H4 (cell line): ENCODE results near the gene NCAN. TPM values are rescaled to one million over a fixed set of nuclear protein-coding genes. Genes with fewer than 3 reads are reported as not detected.

Source experiments
- DNase-seq: peaks from one replicate; pipeline ENCODE4 v3.0.0-alpha.2; 2015; ENCODE audit warnings: low spot score
- total RNA-seq: library from RNA; depleted of rRNA; stranded (reverse); fragments of >200 nt; shearing (Covaris generic); gene quantifications from 2 replicates; pipeline ENCODE4 v1.2.3, GENCODE V29; 2014; rRNA removed

NCAN gene
- total RNA-seq, 1 experiment from 2014 or later, result not detected

DNA sequence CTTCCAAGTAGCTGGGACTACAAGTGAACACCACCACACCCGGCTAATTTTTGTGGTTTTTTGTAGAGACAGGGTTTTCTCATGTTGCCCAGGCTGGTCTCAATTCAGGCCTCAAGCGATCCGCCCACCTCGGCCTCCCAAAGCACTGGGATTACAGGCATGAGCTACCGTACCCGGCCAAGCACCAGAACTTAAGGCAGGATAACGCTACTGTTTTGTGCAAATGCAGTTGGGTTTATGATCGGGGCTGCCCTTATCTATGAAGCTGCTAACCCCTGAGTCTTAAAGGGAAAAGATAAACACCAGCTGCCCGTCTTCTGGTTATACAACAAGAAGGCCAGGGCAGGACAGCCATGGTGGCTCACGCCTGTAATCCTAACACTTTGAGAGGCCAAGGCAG, 73.9 kb downstream of the NCAN start:
- no peak for DNase-seq

DNA sequence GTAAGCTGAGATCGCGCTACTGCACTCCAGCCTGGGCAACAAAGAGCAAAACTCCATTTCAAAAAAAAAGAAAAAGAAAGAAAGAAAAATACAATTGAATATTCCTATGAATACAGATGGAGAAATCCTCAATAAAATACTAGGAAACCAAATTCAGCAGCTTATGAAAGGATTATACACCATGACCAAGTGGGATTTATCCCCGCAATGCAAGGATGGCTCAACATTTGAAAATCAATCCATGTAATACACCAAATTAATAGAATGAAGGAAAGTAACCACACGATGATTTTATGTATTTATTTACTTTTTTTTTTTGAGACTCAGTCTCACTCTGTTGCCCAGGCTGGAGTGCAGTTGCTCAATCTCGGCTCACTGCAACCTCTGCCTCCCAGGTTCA, 80.8 kb downstream of the NCAN start:
- no peak for DNase-seq

DNA sequence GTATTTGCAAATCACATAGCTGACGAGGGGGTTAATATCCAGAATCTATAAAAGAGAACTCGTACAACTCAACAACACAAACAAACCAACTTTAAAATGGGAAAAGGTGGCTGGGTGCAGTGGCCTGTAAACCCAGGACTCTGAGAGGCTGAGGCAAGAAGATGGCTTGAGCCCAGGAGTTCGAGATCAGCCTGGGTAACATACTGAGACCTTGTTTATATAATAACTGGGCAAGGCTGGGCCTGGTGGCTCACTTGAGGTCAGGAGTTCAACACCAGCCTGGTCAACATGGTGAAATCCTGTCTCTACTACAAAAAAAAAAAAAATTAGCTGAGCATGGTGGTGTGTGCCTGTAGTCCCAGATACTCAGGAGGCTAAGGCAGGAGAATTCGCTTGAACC, 83.2 kb downstream of the NCAN start:
- no peak for DNase-seq

DNA sequence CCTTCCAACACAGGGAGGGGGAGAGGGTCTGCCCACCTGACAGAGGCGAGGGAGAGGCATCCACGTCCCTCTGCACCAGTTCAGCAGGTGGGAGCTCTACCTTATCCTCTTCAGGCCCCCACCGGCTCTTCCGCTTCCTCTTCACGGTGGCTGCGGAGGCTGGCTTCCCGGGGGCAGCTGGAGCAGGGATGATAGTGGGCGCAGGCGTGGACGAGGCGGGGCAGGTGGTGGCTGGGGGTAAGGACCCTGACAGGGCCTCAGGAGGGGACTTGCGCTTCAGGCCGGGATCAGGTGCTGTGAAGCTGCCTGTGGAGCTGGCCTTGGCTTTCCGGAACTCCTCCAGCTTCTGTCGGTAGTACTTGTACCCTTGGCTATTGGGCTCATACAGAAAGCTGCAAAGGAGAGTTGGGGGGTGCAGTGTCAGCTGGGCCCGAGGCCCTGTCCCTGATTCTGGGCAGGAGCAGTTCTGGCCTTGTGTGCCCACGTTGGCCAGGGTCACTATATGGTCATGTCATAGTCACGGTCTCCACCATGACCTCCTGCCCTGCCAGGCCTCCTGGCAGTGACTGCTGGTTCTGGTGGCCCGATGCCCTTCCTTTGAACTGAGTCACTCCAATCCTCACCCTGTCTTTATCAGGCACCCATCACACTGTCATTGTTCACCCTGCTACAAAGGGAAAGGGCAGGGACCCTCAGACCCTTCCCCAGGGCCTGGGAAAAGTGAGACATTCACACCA, 85.4 kb downstream of the NCAN start:
- DNase-seq, result no peak

GRCh38 chr19:19297759-19298158, 86.0 kb downstream of the NCAN start:
- DNase-seq, result no peak

DNA sequence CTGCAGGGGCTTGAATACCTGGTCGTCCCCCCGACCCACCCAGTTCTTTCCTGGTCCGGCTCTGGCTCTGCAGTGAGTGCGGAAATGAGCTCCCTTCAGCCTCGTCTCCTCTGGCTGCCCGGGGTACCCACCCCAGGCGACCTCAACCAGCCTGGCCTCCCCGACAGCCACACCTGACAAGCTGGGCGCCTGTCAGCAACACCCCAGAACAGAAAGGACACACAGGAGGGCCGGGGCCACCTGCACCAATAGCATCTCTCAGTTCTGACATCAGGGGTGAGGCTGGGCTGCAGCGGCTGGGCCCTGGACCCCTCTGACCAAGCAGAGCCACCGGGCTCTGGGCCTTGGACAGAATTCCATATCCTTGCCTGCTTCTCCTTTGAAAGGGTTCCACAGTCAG, 88.9 kb downstream of the NCAN start:
- no peak for DNase-seq

Other genes starting within 250 kb of the NCAN start
- gene SUGP2, start 178.4 kb upstream of the NCAN start, total RNA-seq, result 21.7 and 25.2 TPM in 2 replicates
- gene ARMC6, start 178.4 kb upstream of the NCAN start, total RNA-seq, result 57.7 and 62.0 TPM in 2 replicates
- 4.2 and 6.3 TPM in 2 replicates for gene SLC25A42, start 148.0 kb upstream of the NCAN start, total RNA-seq
- 21.8 and 26.2 TPM in 2 replicates for gene TMEM161A, start 73.5 kb upstream of the NCAN start, total RNA-seq
- 0.27 TPM in 1 of 2 replicates, not detected in the other for gene MEF2B, start 41.7 kb upstream of the NCAN start, total RNA-seq
- 19.3 and 26.4 TPM in 2 replicates for gene BORCS8, start 19.8 kb upstream of the NCAN start, total RNA-seq
- 106 and 111 TPM in 2 replicates for gene RFXANK, start 19.7 kb upstream of the NCAN start, total RNA-seq
- 48.1 and 50.5 TPM in 2 replicates for gene NR2C2AP, start 8.5 kb upstream of the NCAN start, total RNA-seq
- not detected in 2 replicates for gene TM6SF2, start 61.3 kb downstream of the NCAN start, total RNA-seq
- gene SUGP1, start 108.6 kb downstream of the NCAN start, total RNA-seq, result 26.1 and 28.8 TPM in 2 replicates
- gene MAU2, start 108.9 kb downstream of the NCAN start, total RNA-seq, result 12.8 and 16.1 TPM in 2 replicates
- gene GATAD2A, start 193.7 kb downstream of the NCAN start, total RNA-seq, result 10.9 and 30.5 TPM in 2 replicates